OCI-LY1 (cell line): ENCODE data around the gene TAL2.

ENCODE experiments used
- H2AFZ ChIP-seq: fragments of 200-600 bp; sonication (generic), shearing (Covaris generic); 2 replicates; pipeline ENCODE4 v1.6.0; 2014; ENCODE audit warnings: antibody characterized with exemption, mild to moderate bottlenecking, low read length
- H3F3A ChIP-seq: fragments of 200-600 bp; sonication (generic), shearing (Covaris generic); 2 replicates; pipeline ENCODE4 v1.6.0; 2014; ENCODE audit warnings: mild to moderate bottlenecking, antibody characterized with exemption, low read length, moderate library complexity; ENCODE audit not compliant: insufficient read depth
- H3K27ac ChIP-seq: fragments of 200-600 bp; sonication (generic); 2 replicates; pipeline ENCODE4 v1.5.1; 2014; ENCODE audit warnings: low read length, mixed run types, mild to moderate bottlenecking, low read depth; ENCODE audit not compliant: poor library complexity, severe bottlenecking
- H3K27me3 ChIP-seq: fragments of 200-600 bp; sonication (generic); 2 replicates; pipeline ENCODE4 v1.6.0; 2014; ENCODE audit warnings: antibody characterized with exemption, mild to moderate bottlenecking, low read length, moderate library complexity; ENCODE audit not compliant: insufficient read depth
- H3K36me3 ChIP-seq: fragments of 200-600 bp; sonication (generic); 2 replicates; pipeline ENCODE4 v1.6.1; 2014; ENCODE audit warnings: mild to moderate bottlenecking, antibody characterized with exemption, low read length, moderate library complexity, mixed read lengths; ENCODE audit not compliant: insufficient read depth
- H3K4me1 ChIP-seq: fragments of 200-600 bp; sonication (generic); 2 replicates; pipeline ENCODE4 v1.5.1; 2014; ENCODE audit warnings: mild to moderate bottlenecking, low read length, moderate library complexity; ENCODE audit not compliant: insufficient read depth, severe bottlenecking
- H3K4me2 ChIP-seq: fragments of 200-600 bp; sonication (generic), shearing (Covaris generic); 2 replicates; pipeline ENCODE4 v1.6.1; 2014; ENCODE audit warnings: low read length
- H3K4me3 ChIP-seq: fragments of 200-600 bp; sonication (generic); 2 replicates; pipeline ENCODE4 v1.5.1; 2014; ENCODE audit warnings: low read length, low read depth, mild to moderate bottlenecking, mixed read lengths; ENCODE audit not compliant: poor library complexity, severe bottlenecking
- H3K79me2 ChIP-seq: fragments of 200-600 bp; shearing (Covaris generic); 2 replicates; pipeline ENCODE4 v1.6.1; 2016; ENCODE audit warnings: mixed run types, low read length, mixed read lengths; ENCODE audit not compliant: insufficient read depth
- H3K9ac ChIP-seq: fragments of 200-600 bp; sonication (generic), shearing (Covaris generic); 2 replicates; pipeline ENCODE4 v1.6.1; 2014; ENCODE audit warnings: mild to moderate bottlenecking, low read length, mixed read lengths
- H3K9me2 ChIP-seq: fragments of 200-600 bp; sonication (generic), shearing (Covaris generic); 2 replicates; pipeline ENCODE4 v1.6.1; 2014; ENCODE audit warnings: low read depth, mild to moderate bottlenecking, low read length, mixed read lengths
- H3K9me3 ChIP-seq: fragments of 200-600 bp; shearing (Covaris generic); 2 replicates; pipeline ENCODE4 v1.6.1; 2014; ENCODE audit warnings: low read length, mixed read lengths
- H4K20me1 ChIP-seq: fragments of 200-600 bp; sonication (generic), shearing (Covaris generic); 2 replicates; pipeline ENCODE4 v1.6.0; 2016; ENCODE audit warnings: mild to moderate bottlenecking, low read length; ENCODE audit not compliant: insufficient read depth
- CTCF ChIP-seq: fragments of 200-600 bp; sonication (generic), shearing (Covaris generic); IDR thresholded peaks from 2 replicates; pipeline ENCODE4 v1.5.1; 2017; ENCODE audit warnings: mild to moderate bottlenecking, antibody characterized with exemption, low read length, moderate library complexity, mixed read lengths
- EZH2 ChIP-seq: fragments of 200-600 bp; sonication (generic), shearing (Covaris generic); IDR thresholded peaks from 2 replicates; pipeline ENCODE4 v1.8.0; 2017; ENCODE audit warnings: borderline replicate concordance, mixed run types, mild to moderate bottlenecking, antibody characterized with exemption, low read length, moderate library complexity, mixed read lengths

TAL2 gene

GRCh38 chr9:105679257-105680022, 17.2 kb downstream of the TAL2 start:
- H4K20me1 ChIP-seq = no peaks in the 10 kb centered on the region

GRCh38 chr9:105681313-105681712, 19.1 kb downstream of the TAL2 start:
- TF ChIP-seq EZH2 (no peak), CTCF (no peak)
- Histone ChIP-seq H4K20me1 (no peaks in the 10 kb centered on the region), H3K27me3 (no peaks in the 10 kb centered on the region), H3K4me1 (no peaks in the 10 kb centered on the region), H2AFZ (no peak overlapping the region), H3K9me2 (no peaks in the 10 kb centered on the region), H3K4me2 (no peak overlapping the region), H3F3A (no peaks in the 10 kb centered on the region), H3K36me3 (no peaks in the 10 kb centered on the region), H3K27ac (no peak overlapping the region), H3K79me2 (no peaks in the 10 kb centered on the region), H3K9ac (no peak overlapping the region), H3K4me3 (no peak overlapping the region), H3K9me3 (no peaks in the 10 kb centered on the region)

More at GRCh38 chr9:105679257-105680022, 17.2 kb downstream of the TAL2 start:
- TF ChIP-seq EZH2 (no peak), CTCF (no peak)
- Histone ChIP-seq H3K4me3 (no peak overlapping the region), H3K9ac (no peak overlapping the region), H3K9me2 (no peaks in the 10 kb centered on the region), H3K4me2 (no peak overlapping the region), H3K79me2 (no peaks in the 10 kb centered on the region), H3K4me1 (no peaks in the 10 kb centered on the region), H3K36me3 (no peaks in the 10 kb centered on the region), H3K27me3 (no peaks in the 10 kb centered on the region), H2AFZ (no peak overlapping the region), H3K27ac (no peak overlapping the region), H3F3A (no peaks in the 10 kb centered on the region), H3K9me3 (no peaks in the 10 kb centered on the region)

GRCh38 chr9:105681724-105682123, 19.5 kb downstream of the TAL2 start:
- Histone ChIP-seq H3K9ac (no peak overlapping the region), H3K9me3 (no peaks in the 10 kb centered on the region), H2AFZ (no peak overlapping the region), H3K79me2 (no peaks in the 10 kb centered on the region), H3K27me3 (no peaks in the 10 kb centered on the region), H3F3A (no peaks in the 10 kb centered on the region), H3K4me3 (no peak overlapping the region), H3K27ac (no peak overlapping the region), H3K9me2 (no peaks in the 10 kb centered on the region), H3K36me3 (no peaks in the 10 kb centered on the region), H3K4me2 (no peak overlapping the region), H4K20me1 (no peaks in the 10 kb centered on the region), H3K4me1 (no peaks in the 10 kb centered on the region)
- no peak for TF ChIP-seq CTCF
